Measurements from ENCODE around the gene KLC4.

DNA sequence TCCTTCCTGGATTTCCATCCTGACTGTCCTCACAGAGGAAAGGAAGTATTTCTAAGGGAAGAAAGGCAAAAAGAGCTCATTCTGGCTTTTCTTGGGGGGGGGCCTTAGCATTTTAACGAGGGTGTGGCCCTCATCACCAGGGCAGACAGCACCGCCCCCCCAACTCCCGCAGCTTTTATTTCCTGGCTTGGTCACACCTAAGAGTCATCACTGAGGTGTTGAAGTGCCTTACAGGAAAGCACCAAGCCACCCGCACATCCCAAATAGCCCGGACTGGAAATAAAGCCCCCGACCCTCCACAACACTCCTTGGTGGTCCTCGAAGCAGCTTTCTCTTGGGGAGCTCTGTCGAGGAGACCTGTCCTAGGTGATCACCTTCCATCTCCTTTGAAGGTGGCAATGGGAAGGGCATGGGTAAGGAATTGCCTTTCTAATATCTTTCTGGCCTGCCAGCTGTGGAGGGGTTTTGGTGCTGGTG is 17.9 kb downstream of the KLC4 start:
- TF ChIP-seq, protein P1, sequence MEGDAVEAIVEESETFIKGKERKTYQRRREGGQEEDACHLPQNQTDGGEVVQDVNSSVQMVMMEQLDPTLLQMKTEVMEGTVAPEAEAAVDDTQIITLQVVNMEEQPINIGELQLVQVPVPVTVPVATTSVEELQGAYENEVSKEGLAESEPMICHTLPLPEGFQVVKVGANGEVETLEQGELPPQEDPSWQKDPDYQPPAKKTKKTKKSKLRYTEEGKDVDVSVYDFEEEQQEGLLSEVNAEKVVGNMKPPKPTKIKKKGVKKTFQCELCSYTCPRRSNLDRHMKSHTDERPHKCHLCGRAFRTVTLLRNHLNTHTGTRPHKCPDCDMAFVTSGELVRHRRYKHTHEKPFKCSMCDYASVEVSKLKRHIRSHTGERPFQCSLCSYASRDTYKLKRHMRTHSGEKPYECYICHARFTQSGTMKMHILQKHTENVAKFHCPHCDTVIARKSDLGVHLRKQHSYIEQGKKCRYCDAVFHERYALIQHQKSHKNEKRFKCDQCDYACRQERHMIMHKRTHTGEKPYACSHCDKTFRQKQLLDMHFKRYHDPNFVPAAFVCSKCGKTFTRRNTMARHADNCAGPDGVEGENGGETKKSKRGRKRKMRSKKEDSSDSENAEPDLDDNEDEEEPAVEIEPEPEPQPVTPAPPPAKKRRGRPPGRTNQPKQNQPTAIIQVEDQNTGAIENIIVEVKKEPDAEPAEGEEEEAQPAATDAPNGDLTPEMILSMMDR (IDR thresholded peaks at IDR 0.05; ENCODE audit: low read length), result no peak
- TF ChIP-seq EZH2 (IDR thresholded peaks at IDR 0.05; ENCODE audit: borderline replicate concordance, low read length), result no peak
